Measurements from ENCODE around the gene MYL6B.

The MYL6B gene

GRCh38 chr12:56126732-56127239, 25.6 kb upstream of the MYL6B start:
- no peak for DNase-seq (ENCODE audit: low read depth)
- Histone ChIP-seq H3K9ac (ENCODE audit: low read length) (peak overlapping the region; percentile 83), H3K36me3 (ENCODE audit: control insufficient read depth, insufficient read depth, low read length, severe bottlenecking) (peaks cover 21% of the 10 kb centered on the region), H3K4me3 (ENCODE audit: low read length) (peak overlapping the region; percentile 79), H3K4me1 (ENCODE audit: control insufficient read depth, insufficient read depth, low read length) (peaks cover 45% of the 10 kb centered on the region), H3K9me3 (ENCODE audit: control insufficient read depth, low read length) (no peaks in the 10 kb centered on the region), H3K27me3 (replicated peaks; ENCODE audit: control insufficient read depth, insufficient read depth, low read length) (no peaks in the 10 kb centered on the region)

DNA sequence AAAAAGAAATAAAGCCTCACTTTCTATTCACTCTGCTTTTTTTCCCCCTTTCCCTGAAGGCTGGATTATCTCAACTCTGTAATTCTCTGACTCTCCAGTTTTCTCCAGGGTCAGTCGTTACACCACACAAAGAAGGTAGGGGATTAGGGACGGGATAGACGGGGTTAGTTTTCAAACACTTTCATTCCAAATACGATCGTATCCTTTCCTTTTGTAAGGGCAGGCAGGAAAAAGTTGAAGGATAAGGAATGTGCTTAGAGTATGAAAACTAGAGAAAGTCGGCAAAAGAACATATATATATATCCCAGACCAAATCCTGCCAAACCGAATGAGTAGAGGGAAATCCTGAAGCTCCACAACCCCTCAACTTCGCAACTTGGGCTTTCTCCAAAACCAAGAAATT, 24.9 kb upstream of the MYL6B start:
- H3K9me3 ChIP-seq (ENCODE audit: control insufficient read depth, low read length): no peaks in the 10 kb centered on the region
- H3K4me1 ChIP-seq (ENCODE audit: control insufficient read depth, insufficient read depth, low read length): peaks cover 44% of the 10 kb centered on the region
- no peak for DNase-seq (ENCODE audit: low read depth)
- H3K36me3 ChIP-seq (ENCODE audit: control insufficient read depth, insufficient read depth, low read length, severe bottlenecking): peaks cover 23% of the 10 kb centered on the region
- H3K9ac ChIP-seq (ENCODE audit: low read length): peak overlapping the region; percentile 83
- H3K27me3 ChIP-seq (replicated peaks; ENCODE audit: control insufficient read depth, insufficient read depth, low read length): no peaks in the 10 kb centered on the region
- peak overlapping the region; percentile 79 for H3K4me3 ChIP-seq (ENCODE audit: low read length)

DNA sequence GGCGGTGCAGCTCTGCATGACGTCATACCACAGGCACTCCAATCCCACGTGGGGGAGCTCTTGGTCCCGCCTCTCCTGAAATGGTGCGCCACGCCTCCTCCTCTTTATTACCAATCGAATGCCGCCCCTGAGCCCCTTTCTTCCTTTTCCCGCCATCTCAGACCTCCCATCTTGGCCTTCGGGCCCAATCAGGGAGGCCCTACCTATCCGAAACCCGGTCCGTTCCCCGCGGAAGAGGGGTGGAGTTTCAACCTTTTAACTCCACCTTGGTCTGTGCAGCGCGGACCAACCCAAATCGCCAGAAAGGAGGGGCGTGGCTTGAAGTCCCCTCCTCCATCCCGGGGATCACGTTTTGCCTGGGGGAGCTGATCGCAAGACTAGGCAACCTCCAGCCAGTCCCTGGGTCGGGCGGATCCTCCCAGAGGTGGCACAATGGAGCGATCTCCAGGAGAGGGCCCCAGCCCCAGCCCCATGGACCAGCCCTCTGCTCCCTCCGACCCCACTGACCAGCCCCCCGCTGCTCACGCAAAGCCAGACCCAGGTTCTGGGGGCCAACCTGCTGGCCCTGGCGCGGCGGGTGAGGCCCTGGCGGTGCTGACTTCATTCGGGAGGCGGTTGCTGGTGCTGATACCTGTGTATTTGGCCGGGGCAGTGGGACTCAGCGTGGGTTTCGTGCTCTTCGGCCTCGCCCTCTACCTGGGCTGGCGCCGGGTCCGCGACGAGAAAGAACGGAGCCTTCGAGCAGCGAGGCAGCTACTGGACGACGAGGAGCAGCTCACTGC, 24.3 kb upstream of the MYL6B start, which contains the start of gene ESYT1:
ESYT1 (plus strand) TSS at position 380 of the 782 bp plus-strand sequence; CDS start at position 433, 53 bp downstream.
- H3K27me3 ChIP-seq (replicated peaks; ENCODE audit: control insufficient read depth, insufficient read depth, low read length): no peaks in the 10 kb centered on the region

GRCh38 chr12:56128670-56129205, 23.6 kb upstream of the MYL6B start:
- Histone ChIP-seq H3K4me1 (ENCODE audit: control insufficient read depth, insufficient read depth, low read length) (peaks cover 38% of the 10 kb centered on the region), H3K4me3 (ENCODE audit: low read length) (peak overlapping the region; percentile 96), H3K9ac (ENCODE audit: low read length) (peak overlapping the region; percentile 98), H3K27me3 (replicated peaks; ENCODE audit: control insufficient read depth, insufficient read depth, low read length) (no peaks in the 10 kb centered on the region), H3K36me3 (ENCODE audit: control insufficient read depth, insufficient read depth, low read length, severe bottlenecking) (peaks cover 35% of the 10 kb centered on the region), H3K9me3 (ENCODE audit: control insufficient read depth, low read length) (no peaks in the 10 kb centered on the region)
- DNase-seq (ENCODE audit: low read depth): peak; percentile 68

More for the DNA sequence above, 24.3 kb upstream of the MYL6B start, which contains the start of gene ESYT1:
- Histone ChIP-seq H3K4me3 (ENCODE audit: low read length) (peak within 1 kb of the TSS; percentile 96), H3K9me3 (ENCODE audit: control insufficient read depth, low read length) (no peaks in the 10 kb centered on the region), H3K36me3 (ENCODE audit: control insufficient read depth, insufficient read depth, low read length, severe bottlenecking) (peaks cover 28% of the 10 kb centered on the region), H3K4me1 (ENCODE audit: control insufficient read depth, insufficient read depth, low read length) (peaks cover 38% of the 10 kb centered on the region), H3K9ac (ENCODE audit: low read length) (peak within 1 kb of the TSS; percentile 98)
- DNase-seq (ENCODE audit: low read depth): peak; percentile 100

DNA sequence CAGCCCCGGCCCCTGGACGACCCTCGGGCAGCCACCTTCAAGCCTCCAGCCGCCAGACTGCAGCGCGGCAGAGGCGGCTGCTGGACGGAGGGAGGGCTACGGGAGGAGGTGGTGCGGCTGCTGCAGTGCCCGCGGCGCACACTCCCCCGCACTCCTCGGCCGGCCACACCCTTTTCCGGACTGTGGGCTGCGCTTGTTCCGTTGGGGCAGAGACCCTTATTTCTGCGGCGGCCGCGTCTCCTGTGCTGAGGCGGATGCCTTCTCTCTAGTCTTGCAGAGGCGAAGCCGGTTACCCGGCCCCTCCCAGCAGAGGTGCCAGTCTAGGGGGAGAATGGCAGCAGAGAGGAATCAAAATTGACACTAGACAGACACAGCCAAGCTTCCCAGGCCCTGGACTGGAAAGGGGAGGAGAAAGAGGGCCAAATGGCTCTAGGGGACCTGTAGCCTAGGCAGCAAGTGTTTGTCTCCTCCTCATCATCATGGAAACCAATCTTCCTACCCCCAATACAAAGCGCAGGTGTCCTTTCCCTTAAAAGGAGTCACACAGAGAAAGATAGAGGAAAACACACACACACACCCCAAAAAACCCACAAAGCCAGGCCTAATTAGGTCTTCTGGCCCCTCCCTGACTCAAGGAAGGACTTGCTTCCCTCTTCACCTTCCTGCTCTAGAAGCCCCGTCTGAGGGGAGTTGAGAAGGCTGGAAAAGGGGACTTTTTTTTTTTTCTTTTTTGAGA, 23.0 kb upstream of the MYL6B start:
- Histone ChIP-seq H3K4me3 (ENCODE audit: low read length) (peak overlapping the region; percentile 96), H3K36me3 (ENCODE audit: control insufficient read depth, insufficient read depth, low read length, severe bottlenecking) (peaks cover 41% of the 10 kb centered on the region), H3K9ac (ENCODE audit: low read length) (peak overlapping the region; percentile 98), H3K9me3 (ENCODE audit: control insufficient read depth, low read length) (no peaks in the 10 kb centered on the region), H3K4me1 (ENCODE audit: control insufficient read depth, insufficient read depth, low read length) (peaks cover 38% of the 10 kb centered on the region), H3K27me3 (replicated peaks; ENCODE audit: control insufficient read depth, insufficient read depth, low read length) (no peaks in the 10 kb centered on the region)
- DNase-seq (ENCODE audit: low read depth): peak; percentile 80

GRCh38 chr12:56129942-56130495, 22.4 kb upstream of the MYL6B start:
- Histone ChIP-seq H3K4me1 (ENCODE audit: control insufficient read depth, insufficient read depth, low read length) (peaks cover 33% of the 10 kb centered on the region), H3K9ac (ENCODE audit: low read length) (peak overlapping the region; percentile 98), H3K4me3 (ENCODE audit: low read length) (peak overlapping the region; percentile 96), H3K36me3 (ENCODE audit: control insufficient read depth, insufficient read depth, low read length, severe bottlenecking) (peaks cover 48% of the 10 kb centered on the region), H3K27me3 (replicated peaks; ENCODE audit: control insufficient read depth, insufficient read depth, low read length) (no peaks in the 10 kb centered on the region), H3K9me3 (ENCODE audit: control insufficient read depth, low read length) (no peaks in the 10 kb centered on the region)
- no peak for DNase-seq (ENCODE audit: low read depth)

DNA sequence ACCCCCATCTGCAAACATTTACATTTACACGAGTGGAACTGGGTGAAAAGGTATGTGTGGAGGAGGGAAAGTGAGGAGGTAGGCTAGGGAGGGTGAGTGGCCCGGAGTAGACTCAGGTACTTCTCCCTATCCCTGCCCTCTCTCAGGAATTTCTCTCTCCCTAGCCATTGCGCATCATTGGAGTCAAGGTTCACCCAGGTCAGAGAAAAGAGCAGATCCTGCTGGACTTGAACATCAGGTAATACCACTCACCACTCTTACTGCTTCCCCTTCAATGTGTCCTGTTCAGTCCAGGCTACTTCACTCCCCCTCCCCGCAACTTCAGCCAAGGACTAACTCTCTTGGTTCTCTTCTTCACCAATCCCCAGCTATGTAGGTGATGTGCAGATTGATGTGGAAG, 21.5 kb upstream of the MYL6B start:
- H3K27me3 ChIP-seq (replicated peaks; ENCODE audit: control insufficient read depth, insufficient read depth, low read length): no peaks in the 10 kb centered on the region
- H3K4me1 ChIP-seq (ENCODE audit: control insufficient read depth, insufficient read depth, low read length): peaks cover 26% of the 10 kb centered on the region
- H3K36me3 ChIP-seq (ENCODE audit: control insufficient read depth, insufficient read depth, low read length, severe bottlenecking): peaks cover 54% of the 10 kb centered on the region
- no peak for DNase-seq (ENCODE audit: low read depth)
- no peak overlapping the region for H3K4me3 ChIP-seq (ENCODE audit: low read length)
- H3K9me3 ChIP-seq (ENCODE audit: control insufficient read depth, low read length): no peaks in the 10 kb centered on the region
- H3K9ac ChIP-seq (ENCODE audit: low read length): no peak overlapping the region

GRCh38 chr12:56134897-56135296, 17.5 kb upstream of the MYL6B start:
- peaks cover 4% of the 10 kb centered on the region for H3K4me1 ChIP-seq (ENCODE audit: control insufficient read depth, insufficient read depth, low read length)
- DNase-seq (ENCODE audit: low read depth): no peak
- no peaks in the 10 kb centered on the region for H3K9me3 ChIP-seq (ENCODE audit: control insufficient read depth, low read length)
- peaks cover 94% of the 10 kb centered on the region for H3K36me3 ChIP-seq (ENCODE audit: control insufficient read depth, insufficient read depth, low read length, severe bottlenecking)
- no peak overlapping the region for H3K4me3 ChIP-seq (ENCODE audit: low read length)
- no peaks in the 10 kb centered on the region for H3K27me3 ChIP-seq (replicated peaks; ENCODE audit: control insufficient read depth, insufficient read depth, low read length)
- no peak overlapping the region for H3K9ac ChIP-seq (ENCODE audit: low read length)

GRCh38 chr12:56137853-56138571, 14.4 kb upstream of the MYL6B start:
- Histone ChIP-seq H3K36me3 (ENCODE audit: control insufficient read depth, insufficient read depth, low read length, severe bottlenecking) (peaks cover 95% of the 10 kb centered on the region), H3K27me3 (replicated peaks; ENCODE audit: control insufficient read depth, insufficient read depth, low read length) (no peaks in the 10 kb centered on the region), H3K9me3 (ENCODE audit: control insufficient read depth, low read length) (no peaks in the 10 kb centered on the region), H3K4me3 (ENCODE audit: low read length) (no peak overlapping the region), H3K9ac (ENCODE audit: low read length) (no peak overlapping the region), H3K4me1 (ENCODE audit: control insufficient read depth, insufficient read depth, low read length) (no peaks in the 10 kb centered on the region)
- no peak for DNase-seq (ENCODE audit: low read depth)

DNA sequence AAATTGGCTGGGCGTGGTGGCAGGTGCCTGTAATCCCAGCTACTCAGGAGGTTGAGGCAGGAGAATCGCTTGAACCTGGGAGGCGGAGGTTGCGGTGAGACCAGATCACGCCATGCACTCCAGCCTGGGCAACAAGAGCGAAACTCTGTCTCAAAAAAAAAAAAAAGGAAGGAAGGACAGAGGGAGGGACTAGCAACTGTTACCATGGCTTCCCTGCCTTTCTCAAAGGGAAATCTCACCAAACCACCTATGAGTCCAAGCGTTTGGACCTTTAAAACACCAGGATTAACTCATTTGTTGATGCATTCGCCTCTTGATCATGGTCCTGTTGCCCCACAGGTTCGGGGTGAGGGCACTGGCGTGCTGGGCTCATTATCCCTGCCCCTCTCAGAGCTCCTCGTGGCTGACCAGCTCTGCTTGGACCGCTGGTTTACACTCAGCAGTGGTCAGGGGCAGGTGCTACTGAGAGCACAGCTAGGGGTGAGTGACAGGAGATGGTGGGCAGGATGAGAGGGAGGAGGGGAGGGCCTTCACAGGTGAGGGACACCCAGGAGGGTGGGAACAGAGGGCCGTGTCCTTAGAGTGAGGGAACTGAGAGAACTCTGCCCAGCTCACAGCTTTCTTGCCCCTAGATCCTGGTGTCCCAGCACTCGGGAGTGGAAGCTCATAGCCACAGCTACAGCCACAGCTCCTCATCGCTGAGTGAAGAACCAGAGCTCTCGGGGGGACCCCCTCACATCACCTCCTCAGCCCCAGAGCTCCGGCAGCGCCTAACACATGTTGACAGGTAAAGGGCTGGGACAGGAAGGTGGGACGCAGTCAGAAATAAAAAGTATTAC, 10.2 kb upstream of the MYL6B start:
- H3K36me3 ChIP-seq (ENCODE audit: control insufficient read depth, insufficient read depth, low read length, severe bottlenecking): peaks cover 75% of the 10 kb centered on the region
- H3K9ac ChIP-seq (ENCODE audit: low read length): no peak overlapping the region
- no peaks in the 10 kb centered on the region for H3K9me3 ChIP-seq (ENCODE audit: control insufficient read depth, low read length)
- peaks cover 30% of the 10 kb centered on the region for H3K4me1 ChIP-seq (ENCODE audit: control insufficient read depth, insufficient read depth, low read length)
- no peaks in the 10 kb centered on the region for H3K27me3 ChIP-seq (replicated peaks; ENCODE audit: control insufficient read depth, insufficient read depth, low read length)
- no peak overlapping the region for H3K4me3 ChIP-seq (ENCODE audit: low read length)
- no peak for DNase-seq (ENCODE audit: low read depth)
